ACHN (cell line): ENCODE results near the gene ZBTB46.
A peak's percentile ranks its signal among the peaks of the same experiment; 100 is the strongest.

Experiments
- DNase-seq: peaks from one replicate; pipeline ENCODE4 v3.0.0-alpha.2; 2015
- in situ Hi-C: cut with HindIII; loops from 2 replicates; pipeline ENCODE4 v1.10.0; 2017; ENCODE audit warnings: low sequenced_read_pairs, low pct_ligation_motif_present, low pct_unique_long_range_greater_than_20kb

ZBTB46 gene

DNA sequence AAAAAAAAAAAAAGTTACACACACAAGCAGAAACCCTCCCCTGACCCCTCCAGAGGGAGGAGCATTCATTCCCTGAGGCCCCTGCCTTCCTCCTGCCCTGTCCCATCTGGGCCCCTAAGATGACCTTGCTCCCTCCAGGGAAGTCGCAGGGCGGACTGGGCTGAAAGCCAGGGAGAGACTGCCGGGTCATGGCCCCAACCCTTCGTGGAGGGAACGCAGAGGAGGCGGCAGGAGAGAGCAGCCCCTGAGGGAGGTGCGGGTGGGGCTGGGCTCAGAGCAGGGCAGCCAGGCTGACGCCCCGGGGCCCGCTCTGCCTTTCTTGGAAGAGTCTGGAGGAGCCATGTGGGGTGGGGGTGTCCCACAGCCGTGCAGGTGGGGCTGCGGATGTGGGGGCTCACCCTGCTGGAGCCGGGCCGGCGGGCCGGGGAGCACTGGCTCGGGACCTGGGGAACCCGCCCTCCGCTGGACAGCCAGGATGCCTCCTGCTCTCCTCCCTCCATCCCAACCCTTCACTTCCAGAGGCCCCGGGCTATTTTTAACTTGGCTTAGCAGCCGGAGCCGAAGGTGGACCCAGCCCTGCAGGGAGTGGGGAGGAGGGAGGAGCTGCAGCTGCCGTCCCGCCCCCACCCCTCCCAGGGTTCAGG, 15.2 kb upstream of the ZBTB46 start:
- in situ Hi-C loops = no loop called here
- DNase-seq = no peak

DNA sequence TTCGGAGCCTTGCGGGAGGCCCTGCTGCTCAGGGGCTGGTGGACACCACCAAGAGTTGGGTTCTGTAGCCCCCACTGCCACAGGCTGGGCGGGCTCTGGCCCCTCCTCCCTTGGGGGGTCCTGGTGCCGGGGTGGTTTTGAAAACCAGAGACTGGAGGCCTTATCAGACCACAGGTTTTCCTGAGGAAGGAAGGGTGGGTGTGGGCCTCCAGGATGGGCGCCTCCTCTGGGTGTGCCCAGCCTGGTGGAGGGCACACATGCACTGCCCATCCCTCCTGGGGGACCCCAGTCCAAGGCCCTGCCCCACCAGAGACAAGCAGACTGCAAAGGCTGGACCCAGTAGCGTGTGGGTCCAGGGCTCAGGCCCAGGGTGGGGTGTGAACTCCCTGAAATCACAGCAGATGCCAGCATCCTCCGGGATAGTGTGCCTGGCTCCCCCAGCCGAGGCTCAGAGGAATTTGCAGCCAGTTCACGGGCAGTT, 13.5 kb upstream of the ZBTB46 start:
- in situ Hi-C loops = no loop called here
- DNase-seq = no peak

DNA sequence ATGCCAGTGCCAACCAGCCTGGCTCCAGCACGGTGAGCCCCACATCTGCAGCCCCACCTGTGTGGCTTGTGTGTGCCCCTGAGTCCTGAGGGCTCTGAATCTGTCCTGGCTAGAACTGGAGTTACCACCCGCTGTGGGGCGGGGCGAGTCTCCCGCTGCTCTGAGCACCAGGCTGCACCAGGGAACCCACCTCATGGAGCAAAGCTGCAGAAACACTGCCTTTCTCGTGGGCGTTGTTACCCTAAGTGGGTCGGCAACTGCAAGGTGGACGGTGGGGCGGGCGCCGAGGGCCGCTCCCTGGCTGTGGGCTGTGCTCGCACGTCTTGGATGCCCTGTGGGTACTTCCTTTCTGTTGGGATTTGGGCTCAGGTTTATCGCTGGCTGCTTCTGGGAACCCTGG, 12.7 kb upstream of the ZBTB46 start:
- no peak for DNase-seq
- in situ Hi-C loops = no loop called here

DNA sequence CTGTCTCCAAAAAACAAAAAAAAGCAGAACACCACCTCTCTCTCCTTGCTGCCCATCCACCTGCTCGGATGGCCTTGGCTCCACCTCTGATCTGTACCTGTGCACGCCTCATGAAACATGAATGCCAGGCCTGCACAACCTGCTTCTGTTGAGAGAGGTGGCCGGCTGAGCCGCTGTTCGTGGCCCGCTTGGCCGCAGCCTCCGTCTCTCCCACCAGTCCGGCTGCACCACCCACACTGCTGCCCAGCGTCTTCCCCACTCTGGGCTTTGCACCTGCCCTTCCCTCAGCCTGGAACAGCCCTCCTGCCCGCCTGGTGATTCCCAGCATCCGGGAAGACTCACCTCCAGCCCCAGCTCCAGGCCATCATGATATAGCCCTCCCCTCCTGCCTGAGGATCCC, 12.2 kb upstream of the ZBTB46 start:
- in situ Hi-C loops = no loop called here
- no peak for DNase-seq

DNA sequence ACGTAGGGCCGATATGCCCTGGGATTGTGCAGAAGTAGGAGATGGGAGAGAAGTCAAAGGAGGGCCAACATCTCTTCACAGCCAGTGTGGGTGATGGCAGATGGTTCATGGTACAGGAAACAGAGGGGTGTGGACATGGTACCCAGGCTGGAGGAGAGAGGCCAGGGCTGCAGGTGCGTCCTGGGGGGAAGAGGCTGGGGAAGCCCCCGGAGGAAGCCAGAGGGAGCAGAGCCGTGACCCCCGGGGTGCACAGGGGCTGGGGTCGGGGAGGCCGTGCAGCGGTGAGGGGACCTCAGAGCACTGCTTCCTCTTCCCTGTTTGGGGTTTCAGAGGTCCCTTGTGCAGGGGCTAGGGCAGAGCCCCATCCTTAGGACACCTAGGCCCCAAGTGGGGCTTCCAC, 11.2 kb upstream of the ZBTB46 start:
- in situ Hi-C loops = no loop called here
- DNase-seq = no peak

DNA sequence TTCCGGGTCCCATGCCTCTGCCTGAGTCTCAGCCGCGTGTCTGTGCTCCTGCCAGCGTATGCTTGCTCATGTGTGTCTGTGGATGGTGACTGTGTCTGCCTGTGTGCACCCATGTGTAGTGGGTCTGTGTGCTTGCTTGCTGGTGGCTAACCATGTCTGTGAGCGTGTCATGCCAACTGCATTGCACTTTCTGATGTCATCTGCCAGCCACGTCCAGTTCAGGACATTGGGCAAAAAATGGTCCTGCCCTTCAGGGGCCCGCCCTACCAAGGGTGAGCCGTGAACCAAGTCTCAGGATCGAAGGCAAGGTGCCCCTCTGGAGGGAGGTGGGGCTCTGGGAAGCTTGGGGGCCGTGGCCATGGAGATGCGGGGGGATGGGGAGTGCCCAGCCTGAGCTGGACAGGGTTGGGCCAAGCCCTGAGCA, 9.4 kb upstream of the ZBTB46 start:
- in situ Hi-C loops = no loop called here
- no peak for DNase-seq

DNA sequence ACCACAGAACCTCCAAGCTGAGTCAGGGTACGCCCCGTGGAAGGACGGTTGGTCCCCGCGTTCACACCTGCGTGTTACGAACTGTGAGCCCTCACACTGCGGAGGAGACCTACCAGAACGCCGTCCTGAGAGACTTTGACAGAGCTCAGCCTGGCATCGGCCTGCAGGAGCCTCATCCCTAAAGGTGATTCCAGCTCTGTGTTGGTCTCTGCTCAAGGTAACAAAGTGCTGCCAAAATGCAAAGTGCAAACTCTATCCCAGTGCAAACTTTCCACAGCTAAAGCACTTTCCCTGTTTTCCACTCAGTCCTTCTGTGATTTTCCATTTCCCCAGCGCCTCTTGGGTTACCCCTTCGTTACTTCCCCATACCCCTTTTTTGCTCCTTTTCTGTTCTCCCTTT, 8.6 kb upstream of the ZBTB46 start:
- DNase-seq = no peak
- in situ Hi-C loops = no loop called here

DNA sequence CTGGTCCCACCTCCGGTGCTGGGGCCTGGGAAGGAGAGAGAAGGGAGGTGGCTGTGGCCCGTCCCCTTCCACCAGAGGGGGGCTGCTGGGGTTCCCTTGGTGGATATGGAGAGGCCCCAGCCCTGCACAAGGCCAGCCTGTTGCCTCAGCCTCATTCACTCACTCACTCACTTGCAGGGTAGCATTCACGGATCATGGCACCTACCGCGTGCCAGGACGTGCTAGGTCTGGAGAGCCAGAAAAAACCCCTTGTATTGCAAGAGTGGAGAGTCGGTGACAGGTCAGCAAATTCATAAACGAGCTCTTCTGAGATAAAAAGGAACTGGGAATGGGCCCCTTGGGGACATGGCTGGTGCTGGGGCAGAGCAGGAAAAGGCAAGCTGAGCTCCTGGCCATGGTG, 6.4 kb upstream of the ZBTB46 start:
- in situ Hi-C loops = no loop called here
- DNase-seq = no peak

DNA sequence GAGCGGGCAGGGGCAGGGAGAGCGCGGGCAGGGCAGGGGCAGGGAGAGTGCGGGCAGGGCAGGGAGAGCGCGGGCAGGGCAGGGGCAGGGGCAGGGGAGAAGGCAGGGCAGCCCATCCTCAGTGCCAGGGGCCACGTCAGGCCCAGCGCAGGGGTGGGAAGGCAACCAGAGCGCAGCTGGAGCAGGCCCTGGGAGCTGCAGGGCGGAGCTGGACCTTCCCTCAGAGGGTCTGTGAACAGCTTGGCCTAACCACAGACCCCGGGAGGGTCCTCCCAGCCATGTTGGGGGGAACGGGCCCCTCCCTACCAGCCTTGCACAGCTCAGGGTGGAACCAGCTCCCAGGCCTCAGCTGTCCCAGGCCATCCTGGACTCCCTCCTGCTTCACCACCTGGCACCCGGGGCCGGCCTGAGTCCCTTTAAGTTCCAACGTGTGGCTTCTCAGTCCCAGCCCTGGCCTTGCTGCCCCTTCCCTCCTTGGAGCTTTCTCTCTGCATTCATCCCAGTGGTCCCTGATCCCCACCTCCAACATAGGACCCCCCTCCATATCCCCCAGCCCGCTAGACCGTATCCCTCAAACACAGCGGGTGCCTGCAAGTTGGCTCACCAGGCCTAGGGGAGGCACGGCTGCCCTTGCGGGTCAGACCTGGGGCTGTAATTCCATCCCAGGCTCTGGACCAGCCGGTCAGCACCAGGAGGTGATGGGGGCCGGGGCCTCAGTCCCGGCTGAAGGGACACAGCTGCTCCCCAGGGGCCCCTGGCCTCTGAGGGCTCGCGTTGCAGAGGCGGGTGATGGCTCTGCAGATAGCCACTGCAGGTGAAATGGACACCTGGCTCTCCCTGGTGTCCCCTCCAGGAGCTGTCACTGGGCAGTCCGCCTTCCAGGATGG, 5.6 kb upstream of the ZBTB46 start:
- no peak for DNase-seq
- in situ Hi-C loops = no loop called here

DNA sequence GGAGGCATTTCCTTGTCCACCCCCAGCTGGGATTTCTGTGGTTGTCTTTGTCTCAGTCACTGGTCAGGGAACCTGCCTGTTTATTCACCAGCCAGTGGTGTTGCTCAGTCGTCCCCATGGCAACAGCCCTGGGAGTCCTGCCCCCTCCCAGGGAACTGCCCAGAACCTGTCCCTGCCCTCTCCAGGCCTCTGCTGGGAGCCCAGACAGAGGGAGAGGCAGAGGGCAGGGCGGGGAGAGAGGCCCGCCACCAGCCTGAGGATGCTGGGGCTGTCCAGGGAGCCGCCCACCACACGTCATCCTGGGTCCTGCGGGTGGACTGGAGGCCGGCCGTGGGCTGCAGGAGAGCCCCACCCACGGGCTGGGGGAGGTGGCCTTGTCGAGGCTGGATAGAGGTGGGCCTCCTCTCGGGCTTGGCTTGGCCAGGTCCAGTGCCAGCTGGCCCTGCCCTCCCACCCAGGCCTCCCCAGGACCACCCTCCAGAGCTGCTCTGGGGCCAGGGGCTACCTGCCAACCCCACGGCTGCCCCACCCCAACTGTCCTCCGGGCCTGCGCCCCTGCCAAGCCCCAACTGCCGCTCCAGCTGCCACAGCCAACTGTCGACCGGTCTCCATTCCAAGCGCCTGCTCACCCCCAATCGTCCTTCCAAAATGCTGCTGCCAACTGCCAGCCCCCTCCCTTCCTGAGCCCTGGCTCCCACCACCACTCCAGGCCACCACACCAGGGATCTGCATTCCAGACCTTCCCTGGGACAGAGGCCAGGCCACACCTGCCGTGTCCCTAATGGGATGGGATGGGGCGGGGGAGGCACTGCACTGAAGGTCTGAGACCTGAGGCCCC, 4.2 kb upstream of the ZBTB46 start:
- in situ Hi-C loops = no loop called here
- peak; percentile 95 for DNase-seq

DNA sequence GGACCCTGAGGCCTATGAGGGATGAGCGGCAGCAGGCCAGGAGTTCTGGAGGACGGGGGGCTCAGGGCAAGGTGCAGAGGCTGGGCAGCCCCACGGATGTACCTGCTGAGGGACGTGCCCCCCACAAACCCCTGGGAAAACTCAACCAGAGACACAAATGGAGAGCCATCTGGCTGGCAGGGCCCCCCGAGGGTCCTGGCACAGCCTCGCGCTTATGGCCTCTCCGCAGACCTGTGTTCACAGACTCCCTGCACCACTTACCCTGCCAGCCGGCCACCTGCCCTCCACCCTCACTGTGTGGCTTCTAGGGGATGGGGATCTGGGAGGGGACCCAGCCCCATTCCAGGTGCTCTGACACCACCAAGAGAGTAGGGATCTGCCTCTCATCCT, 3.4 kb upstream of the ZBTB46 start:
- in situ Hi-C loops = no loop called here
- DNase-seq = no peak

DNA sequence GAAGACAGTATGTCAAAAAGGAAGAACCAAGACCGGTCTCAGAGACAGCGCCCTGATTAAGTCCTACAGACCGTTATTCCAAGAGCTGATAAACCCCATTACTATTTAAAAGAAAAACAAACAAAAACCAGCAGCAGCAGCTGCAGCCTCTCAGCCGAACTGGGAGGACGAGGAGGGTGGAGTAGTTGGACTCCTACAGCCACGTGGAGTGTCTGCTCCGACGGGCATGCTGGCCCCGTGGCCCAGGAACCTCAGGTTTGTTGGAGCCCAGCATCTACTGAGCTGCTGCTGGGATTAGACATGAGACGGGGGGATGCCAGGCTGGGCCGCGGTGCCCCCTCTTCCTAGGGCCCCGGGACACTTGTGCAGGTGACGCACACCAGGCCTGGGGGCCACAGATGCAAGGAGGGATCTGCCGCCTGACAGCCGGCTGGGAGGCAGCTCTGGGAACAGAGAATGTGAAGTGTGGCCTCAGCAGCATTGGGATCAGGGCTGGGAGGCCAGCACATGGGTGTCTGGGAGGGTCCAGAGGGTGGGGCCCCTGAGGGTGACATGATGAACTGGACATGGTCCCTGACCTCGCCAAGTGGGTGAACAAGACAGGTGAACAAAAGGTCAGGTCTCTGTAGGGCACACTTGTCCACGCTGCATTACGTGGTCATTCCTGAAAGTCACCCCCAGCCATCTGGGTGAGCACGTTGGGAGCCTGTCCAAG, 2.9 kb upstream of the ZBTB46 start:
- DNase-seq = no peak
- in situ Hi-C loops = no loop called here

DNA sequence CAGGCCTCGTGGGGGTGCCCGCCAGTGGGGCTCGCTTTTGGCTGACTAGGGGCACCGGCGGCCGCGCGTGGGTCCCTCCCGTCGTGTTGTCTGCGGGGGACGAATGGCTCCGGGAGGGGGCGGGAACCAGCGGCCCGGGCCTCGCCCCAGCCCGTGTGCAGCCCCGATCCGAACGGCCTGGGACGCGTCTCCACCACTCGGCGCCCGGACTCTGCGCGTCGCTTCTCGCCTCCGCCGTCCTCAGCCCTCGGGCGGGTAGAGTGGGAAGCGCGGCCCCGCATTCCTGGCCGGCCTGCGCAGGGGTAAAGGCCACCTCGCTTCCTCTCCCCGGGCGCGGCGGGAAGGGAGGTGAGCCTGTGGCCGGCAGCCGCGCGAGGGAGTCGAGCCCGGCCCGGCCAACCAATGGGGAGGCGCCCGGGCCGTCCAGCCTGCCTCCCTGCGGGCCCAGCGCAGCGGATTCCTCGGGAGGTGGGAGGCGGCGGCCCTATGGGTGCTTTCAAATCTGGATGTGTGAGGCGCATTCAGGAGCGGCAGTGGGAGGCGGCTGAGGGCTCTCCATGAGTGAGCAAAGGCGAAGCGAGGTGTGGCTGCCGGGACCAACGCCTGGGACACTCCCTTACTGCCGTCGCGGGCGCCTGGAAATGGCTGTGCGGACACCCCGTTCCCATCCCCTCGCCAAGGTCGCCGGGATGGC, 1.1 kb upstream of the ZBTB46 start:
- in situ Hi-C loops = no loop called here
- DNase-seq = no peak

DNA sequence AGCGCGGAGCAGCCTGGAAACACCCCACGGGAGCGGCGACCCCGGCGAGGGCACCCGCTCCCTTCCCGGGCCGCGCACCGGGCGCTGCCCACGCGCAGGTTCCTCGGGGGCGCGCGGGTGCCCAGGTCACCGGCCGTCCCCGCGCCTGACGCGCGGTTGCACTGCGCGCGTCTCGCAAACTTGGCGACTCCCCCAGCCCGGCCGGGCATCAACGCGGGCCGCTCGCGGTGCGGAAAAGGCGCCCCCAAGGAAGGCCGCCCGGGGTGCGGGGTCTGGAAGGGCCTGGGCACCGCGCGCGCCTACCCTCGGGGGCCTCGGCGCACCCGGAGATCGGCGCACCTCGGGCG, 555 bp upstream of the ZBTB46 start:
- in situ Hi-C loops = no loop called here
- DNase-seq = no peak

DNA sequence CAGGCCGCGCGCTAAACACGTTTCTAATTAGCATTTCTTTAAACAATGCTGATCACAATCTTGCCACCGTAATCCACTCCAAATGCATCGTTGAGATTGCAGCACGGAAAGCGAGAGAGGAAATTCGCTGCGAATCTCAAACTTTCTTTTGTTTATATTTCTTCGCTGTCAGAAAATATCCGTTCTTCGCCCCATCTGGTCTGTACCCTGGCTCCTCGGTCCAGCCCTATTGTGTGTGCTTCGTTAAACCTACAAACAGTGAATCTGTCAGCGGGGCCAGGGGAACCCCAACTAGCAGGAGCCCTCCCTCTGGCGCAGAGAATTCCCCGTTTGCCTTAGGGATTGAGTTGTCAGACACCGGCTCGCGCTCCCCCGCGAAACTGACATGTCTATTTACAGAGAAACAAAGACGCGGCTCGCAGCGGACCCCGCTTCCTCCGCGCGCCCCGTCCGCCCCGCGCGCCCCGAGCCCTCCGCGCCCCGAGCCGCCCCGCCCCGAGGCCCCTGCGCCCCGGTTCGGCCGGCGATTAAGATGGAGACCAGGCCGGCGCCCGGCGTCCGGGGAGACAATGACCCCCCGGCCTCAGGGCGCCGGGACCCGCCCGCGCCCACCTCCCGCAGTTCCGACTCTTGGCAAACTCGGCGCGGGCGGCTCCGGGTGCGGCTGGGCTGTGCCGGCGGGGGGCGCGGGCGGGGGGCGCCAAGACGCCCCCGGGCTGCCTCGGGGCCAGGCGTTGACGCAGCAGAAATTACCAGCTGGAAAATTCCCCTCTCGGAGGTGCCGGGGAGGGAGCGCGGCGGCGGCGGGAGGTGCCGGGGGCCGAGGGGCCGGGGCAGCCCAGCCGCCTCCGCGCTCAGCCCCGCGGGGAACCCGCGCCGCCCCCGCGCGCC, 874 bp downstream of the ZBTB46 start:
- DNase-seq = no peak

DNA sequence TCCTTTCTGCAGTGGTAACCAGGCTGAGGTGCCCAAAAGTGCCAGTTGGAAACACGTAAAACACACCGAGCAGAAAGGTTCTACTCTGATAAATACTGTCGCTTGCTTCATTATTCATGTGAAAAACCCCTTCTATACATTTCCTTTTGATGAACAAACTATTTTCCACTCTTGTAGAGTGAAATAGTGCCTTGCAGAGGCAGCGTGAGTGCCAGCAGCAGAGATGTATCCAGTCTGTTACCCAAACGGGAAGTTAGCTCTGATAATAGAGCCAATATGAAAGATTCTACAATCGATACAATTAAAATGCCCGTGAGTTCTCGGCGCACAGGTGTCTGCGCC, 1.5 kb downstream of the ZBTB46 start:
- in situ Hi-C loops = no loop called here
- DNase-seq = no peak

More for the DNA sequence above, 874 bp downstream of the ZBTB46 start:
- in situ Hi-C loops = no loop called here

DNA sequence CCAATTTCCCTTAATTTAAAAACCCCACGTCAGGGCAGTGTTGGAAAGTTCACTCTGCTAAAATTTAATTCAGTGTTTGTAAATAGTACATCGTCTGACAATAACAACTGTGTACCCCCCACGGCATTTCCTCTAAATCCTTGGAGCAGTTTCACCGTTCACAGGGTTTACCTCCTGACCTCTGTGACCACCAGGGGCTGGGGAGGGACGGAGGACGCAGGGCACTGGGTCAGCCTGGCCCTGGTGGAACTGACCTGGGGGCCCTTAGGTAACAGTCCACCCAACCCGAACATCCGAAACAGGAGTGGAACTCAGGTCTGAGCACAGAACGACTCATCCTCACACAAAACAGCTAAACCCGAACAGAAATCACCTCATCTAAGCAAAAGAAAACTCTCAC, 2.1 kb downstream of the ZBTB46 start:
- no peak for DNase-seq
- in situ Hi-C loops = no loop called here
